Omental fat pad (tissue), 4 donors: ENCODE data around the gene RAB17. TPM values are rescaled to one million over a fixed set of nuclear protein-coding genes. Genes with fewer than 3 reads are reported as not detected.

ENCODE experiments used
- ATAC-seq: fragments of 150-250 bp; one replicate; pipeline ENCODE4 v1.9.1; 2016; ENCODE audit warnings: mild to moderate bottlenecking, moderate library complexity; ENCODE audit not compliant: low FRiP score
- DNase-seq: peaks from one replicate; pipeline ENCODE4 v3.0.0-alpha.2; 2019; ENCODE audit warnings: low spot score
- total RNA-seq, 4 donors: library from RNA; depleted of rRNA; stranded (reverse); fragments of >200 nt; gene quantifications; one replicate each; pipeline ENCODE4 v1.1.0, GENCODE V29; 2016
- TF ChIP-seq, protein P1 (sequence below), 3 donors: fragments of 450-650 bp; IDR thresholded peaks; one replicate each; pipeline ENCODE4 v1.5.1; 2016 to 2017; ENCODE audit warnings: antibody characterized with exemption in 3 of 3, mild to moderate bottlenecking in 3 of 3, moderate library complexity in 2 of 3

The RAB17 gene
- total RNA-seq, 4 donors from 2014 or later = 0.84 to 8.6 (median 3.5) TPM; not detected in 1

DNA sequence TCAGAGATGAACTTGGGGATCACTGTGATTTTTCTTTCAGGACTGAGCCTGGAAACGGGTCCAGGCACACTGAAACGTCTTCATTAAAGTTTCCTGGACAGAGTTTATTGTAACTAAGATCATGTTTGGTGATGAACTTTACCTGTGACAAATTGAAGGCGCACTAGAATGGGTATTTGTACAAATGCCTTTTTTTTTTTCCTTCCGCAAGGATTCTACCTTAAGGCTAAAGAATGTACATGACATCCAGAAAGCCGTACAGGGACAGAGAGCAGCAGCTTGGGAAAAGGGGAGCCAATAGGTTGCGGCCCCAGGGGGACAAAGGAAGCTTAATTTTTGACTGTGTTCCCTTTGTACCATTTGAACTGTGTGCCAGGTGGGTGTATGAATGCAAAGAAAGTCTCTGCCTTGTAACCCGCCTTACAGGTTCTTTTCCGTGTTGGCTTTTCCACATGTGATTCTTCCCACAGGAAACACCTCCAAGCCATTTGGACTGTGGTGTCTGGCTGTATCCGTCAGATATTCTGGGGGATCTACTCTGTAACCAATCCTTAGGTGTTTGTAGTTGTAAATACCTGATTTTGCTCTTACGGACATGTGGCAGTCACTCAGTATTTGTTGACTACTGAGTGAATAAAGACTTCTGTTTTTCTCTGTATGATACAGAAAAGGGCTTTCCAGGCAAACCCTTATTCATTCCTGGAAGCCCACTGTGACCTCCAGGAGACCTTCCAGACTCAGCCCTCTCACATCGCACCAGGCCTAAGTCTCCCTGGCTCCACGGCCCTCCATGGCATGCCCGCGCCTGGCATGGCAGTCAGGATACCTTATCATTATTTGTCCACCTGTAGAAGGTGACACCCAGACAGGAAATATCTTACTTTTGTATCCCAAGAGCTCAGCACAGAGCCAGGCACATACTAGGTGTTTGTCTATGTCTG is 38.0 kb upstream of the RAB17 start:
- no peak for DNase-seq

DNA sequence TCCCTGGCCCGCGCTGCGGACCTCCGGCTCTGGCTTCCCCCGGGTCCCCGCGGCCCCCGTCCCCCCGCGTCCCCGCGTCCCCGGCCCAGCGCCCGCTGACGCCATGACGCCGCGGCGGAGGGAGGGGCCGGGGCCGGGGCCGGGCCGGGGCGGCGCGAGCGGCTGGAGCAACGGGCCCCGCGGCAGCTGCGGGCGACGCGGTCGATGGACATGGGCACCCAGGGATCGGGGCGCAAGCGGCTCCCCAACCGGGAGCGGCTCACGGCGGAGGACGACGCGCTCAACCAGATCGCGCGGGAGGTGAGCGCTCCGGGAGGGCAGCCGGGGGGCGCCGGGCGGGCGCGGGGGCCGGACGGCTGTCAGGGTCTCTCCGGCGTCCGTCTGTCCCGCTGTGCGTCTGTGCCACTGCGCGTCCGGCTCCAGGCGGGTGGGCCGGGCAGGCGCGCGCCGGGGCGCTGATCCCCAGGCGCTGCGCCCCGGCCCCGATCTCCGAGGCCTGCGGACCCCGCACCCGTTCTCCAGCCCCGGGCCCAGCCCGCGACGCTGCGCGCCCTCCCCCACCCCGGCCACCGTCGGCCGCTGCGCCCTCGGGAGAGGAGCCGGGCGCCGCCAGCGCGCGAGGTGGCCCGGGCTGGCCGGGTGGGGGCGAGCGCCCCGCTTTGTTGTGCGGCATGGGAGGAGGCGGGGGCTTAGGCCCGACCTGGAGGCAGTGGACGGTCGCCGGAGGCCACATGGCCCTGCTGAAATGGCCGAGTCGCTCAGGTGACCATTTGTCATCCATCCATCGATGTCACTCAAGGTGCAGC is 37.1 kb upstream of the RAB17 start, which contains the start of gene LRRFIP1:
LRRFIP1 (plus strand) TSS at position 147 of the 806 bp plus-strand sequence; CDS start at position 205, 58 bp downstream.
- TF ChIP-seq, protein P1, sequence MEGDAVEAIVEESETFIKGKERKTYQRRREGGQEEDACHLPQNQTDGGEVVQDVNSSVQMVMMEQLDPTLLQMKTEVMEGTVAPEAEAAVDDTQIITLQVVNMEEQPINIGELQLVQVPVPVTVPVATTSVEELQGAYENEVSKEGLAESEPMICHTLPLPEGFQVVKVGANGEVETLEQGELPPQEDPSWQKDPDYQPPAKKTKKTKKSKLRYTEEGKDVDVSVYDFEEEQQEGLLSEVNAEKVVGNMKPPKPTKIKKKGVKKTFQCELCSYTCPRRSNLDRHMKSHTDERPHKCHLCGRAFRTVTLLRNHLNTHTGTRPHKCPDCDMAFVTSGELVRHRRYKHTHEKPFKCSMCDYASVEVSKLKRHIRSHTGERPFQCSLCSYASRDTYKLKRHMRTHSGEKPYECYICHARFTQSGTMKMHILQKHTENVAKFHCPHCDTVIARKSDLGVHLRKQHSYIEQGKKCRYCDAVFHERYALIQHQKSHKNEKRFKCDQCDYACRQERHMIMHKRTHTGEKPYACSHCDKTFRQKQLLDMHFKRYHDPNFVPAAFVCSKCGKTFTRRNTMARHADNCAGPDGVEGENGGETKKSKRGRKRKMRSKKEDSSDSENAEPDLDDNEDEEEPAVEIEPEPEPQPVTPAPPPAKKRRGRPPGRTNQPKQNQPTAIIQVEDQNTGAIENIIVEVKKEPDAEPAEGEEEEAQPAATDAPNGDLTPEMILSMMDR (IDR thresholded peaks at IDR 0.05) = no peak
- ATAC-seq = peak; percentile 44
- no peak for DNase-seq

More for the DNA sequence above, 38.0 kb upstream of the RAB17 start:
- TF ChIP-seq, protein P1 (IDR thresholded peaks at IDR 0.05) = no peak
- no peak for ATAC-seq

- DNase-seq = no peak
- TF ChIP-seq, protein P1 (IDR thresholded peaks at IDR 0.05) = no peak
- ATAC-seq = no peak
Measured at GRCh38 chr2:237626813-237627440, 36.4 kb upstream of the RAB17 start.

GRCh38 chr2:237625777-237626176 is 35.2 kb upstream of the RAB17 start:
- TF ChIP-seq, protein P1 (IDR thresholded peaks at IDR 0.05) = no peak
- DNase-seq (no peak), ATAC-seq (no peak)

DNA sequence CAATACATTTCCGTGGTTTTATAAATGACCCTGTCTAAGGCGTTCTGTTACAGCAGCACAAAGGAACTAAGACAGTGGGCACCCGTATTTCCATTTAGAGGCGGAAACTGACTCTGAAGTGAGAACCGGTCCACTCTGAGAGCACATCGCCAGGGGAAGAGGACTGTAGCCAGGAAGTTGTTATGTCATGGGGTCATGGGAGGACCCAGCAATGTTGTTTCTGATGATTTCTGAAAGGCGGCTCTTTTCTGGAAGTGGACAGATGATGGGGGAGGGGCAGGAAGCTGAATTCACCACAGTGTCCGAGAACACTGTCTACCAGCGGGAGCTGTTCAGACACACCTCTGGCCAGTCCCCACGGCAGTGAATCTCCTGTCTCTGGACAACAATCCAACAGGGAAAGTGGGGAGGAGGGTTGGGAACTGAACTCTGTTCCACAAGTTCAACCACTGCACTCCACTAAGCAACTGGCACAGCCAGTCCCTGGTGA is 34.7 kb upstream of the RAB17 start:
- DNase-seq = no peak
- no peak for ATAC-seq
- TF ChIP-seq, protein P1 (IDR thresholded peaks at IDR 0.05) = no peak

GRCh38 chr2:237624565-237624964 is 34.0 kb upstream of the RAB17 start:
- TF ChIP-seq, protein P1 (IDR thresholded peaks at IDR 0.05) = no peak
- ATAC-seq = no peak
- DNase-seq = no peak
